BJ (cell line): ENCODE data around the gene PPP1R12B. TPM values are rescaled to one million over a fixed set of nuclear protein-coding genes. Genes with fewer than 3 reads are reported as not detected.
A peak's percentile ranks its signal among the peaks of the same experiment; 100 is the strongest.
"Not testable (repeated sequence)": the region's sequence is repeated elsewhere in the genome, so short reads cannot be mapped to it uniquely, and the experiment has no call there.

ENCODE experiments used
- CTCF ChIA-PET: fragments of 350-600 bp; formaldehyde crosslinking; extraction: SDS; loops from one replicate; lab custom pipeline; 2021; ENCODE audit warnings: antibody characterized with exemption, inconsistent platforms; lab: Yijun Ruan, JAX
- POLR2A ChIA-PET: fragments of 300-600 bp; sonication (Branson Sonifier 250); formaldehyde crosslinking; extraction: SDS; loops from one replicate; lab custom pipeline; 2021; ENCODE audit warnings: antibody characterized with exemption; lab: Charles Lee
- DNase-seq: peaks from one replicate; pipeline ENCODE4 v3.0.0-alpha.2; 2011; ENCODE audit warnings: low read depth
- H3K27me3 ChIP-seq: 2 replicates; pipeline ENCODE4 v1.6.0; 2011; ENCODE audit warnings: low read length; ENCODE audit not compliant: control insufficient read depth, insufficient read depth
- H3K36me3 ChIP-seq: 2 replicates; pipeline ENCODE4 v1.5.1; 2011; ENCODE audit warnings: low read length; ENCODE audit not compliant: control insufficient read depth, insufficient read depth
- H3K4me3 ChIP-seq: 2 replicates; pipeline ENCODE4 v1.5.1; 2011; ENCODE audit warnings: low read depth, mild to moderate bottlenecking, control low read depth, low read length
- polyA plus RNA-seq: library from polyadenylated mRNA; depleted of rRNA; stranded (reverse); fragments of >200 nt; gene quantifications from 2 replicates; pipeline ENCODE4 v1.2.3, GENCODE V29; 2011
- TF ChIP-seq, protein P1 (sequence below): IDR thresholded peaks from 2 replicates; pipeline ENCODE4 v1.5.1; 2011; ENCODE audit warnings: low read depth, mild to moderate bottlenecking, control low read depth, inconsistent platforms, low read length, moderate library complexity; ENCODE audit not compliant: insufficient read depth

PPP1R12B gene
- polyA plus RNA-seq, 1 experiment = 9.4 TPM

DNA sequence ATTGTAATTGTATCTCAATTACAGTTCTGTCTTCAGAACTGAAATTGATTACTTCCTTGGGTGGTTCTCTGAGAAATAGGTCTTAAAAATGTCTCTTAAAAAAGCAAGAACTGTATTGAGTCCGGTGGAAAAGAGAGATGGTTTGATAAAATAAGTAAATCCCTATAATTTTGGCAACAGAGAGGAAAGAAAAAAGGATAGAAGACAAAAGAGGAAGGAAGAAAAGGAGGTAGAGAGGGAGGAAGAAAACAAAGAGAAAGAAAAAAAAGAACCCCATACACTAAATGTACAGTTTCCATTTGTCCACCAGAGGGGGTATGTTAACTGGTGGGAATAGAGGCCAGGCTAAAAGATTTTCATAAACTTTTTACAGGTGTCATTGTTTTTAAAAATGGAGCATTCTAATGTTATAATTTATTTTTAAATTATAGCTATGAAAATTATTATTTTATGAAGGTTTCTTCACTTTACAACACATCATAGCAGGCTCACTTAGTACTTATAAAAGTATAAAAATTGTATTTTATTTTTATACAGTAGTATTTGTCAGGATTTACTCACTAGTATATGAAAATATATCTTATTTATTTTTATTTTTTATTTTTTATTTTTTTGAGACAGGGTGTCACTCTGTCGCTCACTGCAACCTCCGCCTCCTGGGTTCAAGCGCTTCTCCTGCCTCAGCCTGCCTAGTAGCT is 4.7 kb upstream of the PPP1R12B start:
- Histone ChIP-seq H3K36me3 (no peaks in the 10 kb centered on the region), H3K27me3 (no peaks in the 10 kb centered on the region), H3K4me3 (no peak overlapping the region)
- ChIA-PET POLR2A (no interaction called here), CTCF (interaction anchor here (0.6 to 4.8 kb wide), 9 partner anchors 104 to 997 kb away, joined by 3 to 24 read pairs (median 3); no protein-coding TSS in a partner anchor)
- TF ChIP-seq, protein P1, sequence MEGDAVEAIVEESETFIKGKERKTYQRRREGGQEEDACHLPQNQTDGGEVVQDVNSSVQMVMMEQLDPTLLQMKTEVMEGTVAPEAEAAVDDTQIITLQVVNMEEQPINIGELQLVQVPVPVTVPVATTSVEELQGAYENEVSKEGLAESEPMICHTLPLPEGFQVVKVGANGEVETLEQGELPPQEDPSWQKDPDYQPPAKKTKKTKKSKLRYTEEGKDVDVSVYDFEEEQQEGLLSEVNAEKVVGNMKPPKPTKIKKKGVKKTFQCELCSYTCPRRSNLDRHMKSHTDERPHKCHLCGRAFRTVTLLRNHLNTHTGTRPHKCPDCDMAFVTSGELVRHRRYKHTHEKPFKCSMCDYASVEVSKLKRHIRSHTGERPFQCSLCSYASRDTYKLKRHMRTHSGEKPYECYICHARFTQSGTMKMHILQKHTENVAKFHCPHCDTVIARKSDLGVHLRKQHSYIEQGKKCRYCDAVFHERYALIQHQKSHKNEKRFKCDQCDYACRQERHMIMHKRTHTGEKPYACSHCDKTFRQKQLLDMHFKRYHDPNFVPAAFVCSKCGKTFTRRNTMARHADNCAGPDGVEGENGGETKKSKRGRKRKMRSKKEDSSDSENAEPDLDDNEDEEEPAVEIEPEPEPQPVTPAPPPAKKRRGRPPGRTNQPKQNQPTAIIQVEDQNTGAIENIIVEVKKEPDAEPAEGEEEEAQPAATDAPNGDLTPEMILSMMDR = peak; percentile 64
- no peak for DNase-seq

DNA sequence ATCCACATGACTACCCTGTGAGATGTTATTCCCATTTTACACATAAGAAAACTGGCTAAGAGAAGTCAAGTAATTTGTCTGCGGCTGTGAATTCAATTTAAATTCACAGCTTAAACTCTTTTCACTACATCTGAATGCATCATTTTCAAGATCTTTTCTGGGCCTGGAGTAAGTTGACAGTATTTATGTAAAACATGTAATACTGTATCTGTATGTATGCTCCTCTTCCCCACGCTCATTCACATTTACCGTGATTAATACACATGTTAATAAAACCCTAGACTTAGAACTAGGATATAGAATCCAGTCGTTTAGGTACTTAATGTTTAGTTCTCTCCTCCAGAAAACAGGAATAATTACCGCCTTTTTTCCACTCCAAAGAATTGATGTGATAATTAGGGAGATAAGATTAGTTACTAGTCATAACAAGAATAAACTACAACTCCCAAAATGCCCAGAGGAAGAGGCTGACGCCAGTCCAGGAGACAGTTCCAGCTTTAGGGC is 442 bp upstream of the PPP1R12B start:
- POLR2A ChIA-PET = no interaction called here
- H3K36me3 ChIP-seq = no peaks in the 10 kb centered on the region
- H3K4me3 ChIP-seq = no peak overlapping the region
- no peaks in the 10 kb centered on the region for H3K27me3 ChIP-seq
- TF ChIP-seq, protein P1 = no peak
- DNase-seq = no peak
- CTCF ChIA-PET = interaction anchor here (0.5 to 1.4 kb wide), 5 partner anchors 34 to 1726 kb away, joined by 3 to 4 read pairs (median 4); no protein-coding TSS in a partner anchor

DNA sequence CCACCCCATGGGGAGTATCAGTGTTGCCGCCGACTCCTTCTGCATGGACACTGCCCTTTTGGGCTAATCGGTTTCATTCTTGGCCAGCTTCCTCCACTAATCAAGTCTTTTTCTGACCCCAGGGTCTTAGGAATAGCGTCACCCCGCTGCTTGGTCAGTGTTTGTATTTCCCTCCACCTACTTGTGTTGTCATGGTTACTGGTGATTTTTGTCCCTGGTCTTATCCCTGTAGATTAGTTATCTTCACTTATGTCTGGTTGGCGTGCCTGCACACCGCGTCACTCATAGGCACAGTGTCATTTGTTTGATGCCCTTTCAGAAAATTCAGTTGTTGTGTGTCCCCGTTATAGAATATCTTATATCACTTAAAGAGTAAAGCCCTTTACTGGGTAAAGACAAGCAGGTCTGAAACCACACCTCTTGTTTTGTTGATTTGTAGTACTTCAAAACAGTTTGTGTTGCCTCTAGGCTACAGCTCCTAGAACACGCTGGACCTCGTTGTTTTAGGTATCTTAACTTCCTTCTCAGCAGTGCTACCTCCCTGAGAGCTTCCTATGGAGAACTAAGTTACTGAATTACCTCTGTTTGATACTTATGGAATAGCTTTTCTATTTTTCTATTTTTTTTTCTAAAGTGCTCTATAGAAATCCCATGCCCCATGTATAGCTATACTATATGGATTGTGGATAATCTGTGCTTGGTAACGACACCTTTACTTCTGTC is 868 bp downstream of the PPP1R12B start:
- ChIA-PET CTCF (interaction anchor here (1.0 to 1.4 kb wide), 2 partner anchors 36 to 115 kb away, joined by 3 to 4 read pairs; no protein-coding TSS in a partner anchor), POLR2A (no interaction called here)
- no peaks in the 10 kb centered on the region for H3K27me3 ChIP-seq
- no peak for DNase-seq
- H3K36me3 ChIP-seq = no peaks in the 10 kb centered on the region
- TF ChIP-seq, protein P1 = no peak
- H3K4me3 ChIP-seq = peak overlapping the region; percentile 72

- no peak overlapping the region for H3K4me3 ChIP-seq
- no peak for DNase-seq
- no peaks in the 10 kb centered on the region for H3K36me3 ChIP-seq
- CTCF ChIA-PET = no interaction called here
- H3K27me3 ChIP-seq = no peaks in the 10 kb centered on the region
- POLR2A ChIA-PET = no interaction called here
- TF ChIP-seq, protein P1 = no peak
These were observed 3.2 kb downstream of the PPP1R12B start for GRCh38 chr1:202351725-202352124.

DNA sequence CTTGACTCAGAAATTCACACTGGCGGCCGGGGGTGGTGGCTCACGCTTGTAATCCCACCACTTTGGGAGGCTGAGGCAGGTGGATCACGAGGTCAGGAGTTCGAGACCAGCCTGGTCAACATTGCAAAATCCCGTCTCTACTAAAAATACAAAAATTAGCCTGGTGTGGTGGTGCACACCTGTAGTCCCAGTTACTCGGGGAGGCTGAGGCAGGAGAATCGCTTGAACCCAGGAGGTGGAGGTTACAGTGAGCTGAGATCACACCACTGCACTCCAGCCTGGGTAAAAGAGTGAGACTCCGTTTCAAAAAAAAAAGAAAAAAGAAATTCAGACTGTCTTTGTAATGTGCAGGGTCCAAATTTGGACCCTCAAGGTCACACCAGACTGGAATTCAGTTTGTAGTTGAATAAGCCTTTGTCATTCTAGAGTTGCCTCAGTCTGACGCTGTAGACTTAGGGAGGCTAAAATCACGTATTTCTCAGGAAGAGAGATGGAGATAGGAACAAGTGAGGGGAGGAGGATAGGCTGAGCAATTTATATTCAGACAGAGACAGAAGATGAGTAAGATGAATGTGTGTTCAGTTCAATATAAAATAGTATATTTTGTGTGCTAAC is 4.2 kb downstream of the PPP1R12B start:
- POLR2A ChIA-PET, H3K4me3 ChIP-seq, H3K27me3 ChIP-seq, DNase-seq, CTCF ChIA-PET, H3K36me3 ChIP-seq: not testable (repeated sequence)
